Vagina (tissue), 2 donors: Measurements from ENCODE around the gene FCHO2. TPM values are rescaled to one million over a fixed set of nuclear protein-coding genes. Genes with fewer than 3 reads are reported as not detected.
A peak's percentile ranks its signal among the peaks of the same experiment; 100 is the strongest.

ENCODE experiments used
- DNase-seq, 2 donors: peaks; one replicate each; pipeline ENCODE4 v3.0.0-alpha.2; 2017; ENCODE audit errors: extremely low spot score in 2 of 2
- H3K27ac ChIP-seq: fragments of 200-600 bp; sonication (generic); one replicate; pipeline ENCODE4 v1.5.1; 2019
- H3K27me3 ChIP-seq: fragments of 200-600 bp; sonication (generic); one replicate; pipeline ENCODE4 v1.5.1; 2019
- H3K36me3 ChIP-seq, 2 donors: fragments of 200-600 bp; sonication (generic); one replicate each; pipeline ENCODE4 v1.5.1; 2017 to 2019
- H3K4me1 ChIP-seq: fragments of 200-600 bp; sonication (generic); one replicate; pipeline ENCODE4 v1.5.1; 2019
- H3K4me3 ChIP-seq, 2 donors: fragments of 200-600 bp; sonication (generic); 1 replicate in 1 of 2; 2 replicates in 1 of 2; pipeline ENCODE4 v1.5.1; 2016 to 2019
- H3K9me3 ChIP-seq: fragments of 200-600 bp; sonication (generic); one replicate; pipeline ENCODE4 v1.5.1; 2019
- POLR2A ChIP-seq, 2 donors: fragments of 450-650 bp; IDR thresholded peaks; one replicate each; pipeline ENCODE4 v1.6.1; 2017; ENCODE audit warnings: antibody characterized with exemption in 2 of 2, mild to moderate bottlenecking in 2 of 2, moderate library complexity in 2 of 2
- POLR2AphosphoS5 ChIP-seq, 2 donors: sonication (generic); formaldehyde crosslinking; IDR thresholded peaks; one replicate each; pipeline ENCODE4 v1.9.0; 2017; ENCODE audit warnings: antibody characterized with exemption in 2 of 2, mild to moderate bottlenecking in 2 of 2, low read depth in 1 of 2; ENCODE audit not compliant: insufficient read depth in 1 of 2
- intact Hi-C: fragments of 100-400 bp; cut with DNase I; formaldehyde crosslinking; loops from one replicate; pipeline ENCODE4 v1.15.1; 2023
- total RNA-seq: library from RNA; depleted of rRNA; stranded (reverse); fragments of >200 nt; gene quantifications from one replicate; pipeline ENCODE4 v1.2.3, GENCODE V29; 2016
- TF ChIP-seq, protein P1 (sequence below), 3 experiments: fragments of 450-650 bp in 2 of 3; fragments of 200-600 bp in 1 of 3; sonication (generic) in 1 of 3; IDR thresholded peaks; one replicate each; pipeline ENCODE4 v1.5.1; 2017 to 2019; ENCODE audit warnings: antibody characterized with exemption in 3 of 3, mild to moderate bottlenecking in 2 of 3, moderate library complexity in 2 of 3

Gene FCHO2
- total RNA-seq, 1 donor from 2014 or later = 32.9 TPM

DNA sequence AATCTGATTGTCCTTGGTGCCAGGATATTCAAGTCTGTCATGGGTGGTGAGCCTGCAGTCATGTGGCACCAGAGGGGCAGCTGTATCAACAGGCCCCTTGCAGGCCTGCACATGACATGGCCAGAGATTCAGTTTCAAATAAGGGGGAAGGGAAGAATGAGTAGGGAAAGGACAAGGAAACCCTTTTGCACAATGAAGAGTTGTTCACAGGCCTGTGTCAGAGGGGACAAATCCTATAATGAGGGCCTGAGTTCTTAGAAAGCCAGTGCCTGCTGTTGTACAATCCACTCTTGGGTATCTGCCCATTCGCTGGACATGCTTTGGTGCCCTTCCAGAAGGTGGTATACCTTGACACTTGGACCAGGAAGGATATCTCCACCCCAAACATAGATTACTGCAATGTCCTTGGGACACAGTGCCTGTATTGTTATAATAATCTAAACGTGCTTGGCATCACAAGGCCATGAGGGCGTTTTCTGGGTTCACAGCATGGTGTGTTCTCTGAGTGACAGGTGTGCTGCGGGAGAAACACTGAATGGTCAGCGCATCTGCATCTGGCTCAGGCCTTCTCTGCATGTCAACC, 162.6 kb downstream of the FCHO2 start:
- no peak for DNase-seq
- TF ChIP-seq POLR2AphosphoS5 (IDR thresholded peaks at IDR 0.05; ENCODE audit: insufficient read depth in 1 of 2, low read depth in 1 of 2) (no peak), POLR2A (IDR thresholded peaks at IDR 0.05) (no peak)
- TF ChIP-seq, protein P1, sequence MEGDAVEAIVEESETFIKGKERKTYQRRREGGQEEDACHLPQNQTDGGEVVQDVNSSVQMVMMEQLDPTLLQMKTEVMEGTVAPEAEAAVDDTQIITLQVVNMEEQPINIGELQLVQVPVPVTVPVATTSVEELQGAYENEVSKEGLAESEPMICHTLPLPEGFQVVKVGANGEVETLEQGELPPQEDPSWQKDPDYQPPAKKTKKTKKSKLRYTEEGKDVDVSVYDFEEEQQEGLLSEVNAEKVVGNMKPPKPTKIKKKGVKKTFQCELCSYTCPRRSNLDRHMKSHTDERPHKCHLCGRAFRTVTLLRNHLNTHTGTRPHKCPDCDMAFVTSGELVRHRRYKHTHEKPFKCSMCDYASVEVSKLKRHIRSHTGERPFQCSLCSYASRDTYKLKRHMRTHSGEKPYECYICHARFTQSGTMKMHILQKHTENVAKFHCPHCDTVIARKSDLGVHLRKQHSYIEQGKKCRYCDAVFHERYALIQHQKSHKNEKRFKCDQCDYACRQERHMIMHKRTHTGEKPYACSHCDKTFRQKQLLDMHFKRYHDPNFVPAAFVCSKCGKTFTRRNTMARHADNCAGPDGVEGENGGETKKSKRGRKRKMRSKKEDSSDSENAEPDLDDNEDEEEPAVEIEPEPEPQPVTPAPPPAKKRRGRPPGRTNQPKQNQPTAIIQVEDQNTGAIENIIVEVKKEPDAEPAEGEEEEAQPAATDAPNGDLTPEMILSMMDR (IDR thresholded peaks at IDR 0.05) = no peak
- H3K9me3 ChIP-seq = no peaks in the 10 kb centered on the region
- no peaks in the 10 kb centered on the region for H3K36me3 ChIP-seq
- H3K27ac ChIP-seq = no peak overlapping the region
- no peak overlapping the region for H3K4me3 ChIP-seq
- no peaks in the 10 kb centered on the region for H3K27me3 ChIP-seq
- intact Hi-C loops = no loop called here
- peaks cover 10% of the 10 kb centered on the region for H3K4me1 ChIP-seq

DNA sequence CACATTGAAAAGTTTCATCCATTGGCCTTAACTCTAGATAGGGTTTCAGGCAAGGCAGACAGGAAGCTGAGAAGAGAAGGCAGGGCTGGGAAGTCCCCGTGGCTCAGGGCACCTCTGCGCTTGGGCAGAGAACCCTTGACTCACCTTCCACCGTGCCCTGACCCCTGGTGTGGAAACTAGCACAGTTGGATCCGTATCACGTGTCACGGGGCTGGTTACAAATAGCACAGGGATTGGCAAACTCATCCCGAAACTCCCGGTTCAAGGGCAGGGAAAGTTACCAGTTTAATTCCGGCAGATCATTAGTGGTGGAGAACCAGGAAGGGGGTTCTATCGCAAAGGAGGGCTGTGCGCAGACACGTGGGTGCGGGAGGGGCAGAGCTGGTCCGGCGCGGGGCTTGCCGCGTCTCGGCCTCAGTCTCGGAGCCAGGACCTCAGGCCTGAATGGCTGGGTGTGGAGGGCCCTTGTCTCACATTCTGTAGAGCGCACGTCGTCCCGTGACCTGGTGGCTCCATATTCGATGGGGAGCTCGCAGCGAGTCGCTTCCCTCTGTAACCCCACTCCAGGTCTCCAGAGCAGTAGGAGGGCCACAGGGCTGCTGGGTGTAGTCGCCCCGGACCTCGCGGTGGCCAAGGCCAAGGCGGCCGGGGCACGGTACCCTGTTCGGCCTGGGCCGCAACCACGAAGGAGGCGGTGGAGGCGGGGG, 163.8 kb downstream of the FCHO2 start:
- intact Hi-C loops = no loop called here
- Histone ChIP-seq H3K27ac (no peak overlapping the region), H3K4me1 (peaks cover 10% of the 10 kb centered on the region), H3K4me3 (peak overlapping the region; percentile 40 to 52), H3K9me3 (no peaks in the 10 kb centered on the region), H3K36me3 (no peaks in the 10 kb centered on the region), H3K27me3 (no peaks in the 10 kb centered on the region)
- no peak for TF ChIP-seq POLR2A (IDR thresholded peaks at IDR 0.05)
- TF ChIP-seq, protein P1 (IDR thresholded peaks at IDR 0.05) = no peak
- no peak for TF ChIP-seq POLR2AphosphoS5 (IDR thresholded peaks at IDR 0.05; ENCODE audit: insufficient read depth in 1 of 2, low read depth in 1 of 2)
- no peak for DNase-seq

DNA sequence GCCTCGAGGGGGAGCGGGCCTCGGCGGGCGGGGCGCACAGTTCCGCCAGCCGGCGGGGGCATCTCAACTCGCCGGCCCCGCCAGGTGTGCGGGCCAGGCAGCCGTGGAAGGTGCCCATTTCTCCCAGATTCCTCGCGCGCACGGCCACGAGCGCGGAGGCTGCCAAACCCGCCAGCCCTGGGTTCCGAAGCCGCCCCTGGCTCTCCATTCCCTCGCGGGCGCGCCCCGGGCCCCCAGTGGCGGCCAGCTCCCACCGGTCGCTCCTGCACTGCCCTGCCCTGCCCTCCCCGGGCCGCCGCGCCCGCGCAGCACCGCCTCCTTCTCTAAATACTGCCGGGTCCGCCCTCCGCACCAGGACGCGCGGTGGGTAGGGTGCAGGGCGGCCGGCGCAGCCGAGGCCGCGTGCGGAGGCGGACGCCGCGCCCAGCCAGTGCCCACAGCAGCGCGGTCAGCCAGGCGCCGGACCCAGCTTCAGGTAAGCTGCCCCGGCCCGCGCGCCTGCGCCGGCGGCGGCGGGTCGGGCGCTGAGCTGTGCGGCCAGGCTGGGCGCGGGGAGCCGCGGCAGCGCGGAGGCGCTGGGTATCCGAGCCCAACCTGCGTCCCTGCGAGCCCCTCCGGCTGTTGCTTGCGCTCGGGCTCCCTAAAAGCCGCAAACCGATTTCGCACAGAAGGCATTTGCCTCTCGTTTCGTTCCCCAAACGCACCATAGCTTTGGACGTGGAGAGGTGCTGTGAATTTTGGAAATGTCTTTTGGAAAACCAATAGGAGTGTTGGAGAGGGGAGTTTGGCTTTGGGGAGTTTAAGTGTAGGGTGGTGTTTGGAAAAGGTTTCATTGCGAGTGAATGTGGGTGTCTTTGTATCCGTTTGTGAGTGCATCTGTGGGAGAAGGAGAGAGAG, 164.6 kb downstream of the FCHO2 start, which contains the start of gene TMEM171:
TSS of gene TMEM171 (plus strand) at position 354 of the 897 bp plus-strand sequence. CDS start 2,799 bp downstream, outside the sequence.
- TF ChIP-seq POLR2A (IDR thresholded peaks at IDR 0.05) (no peak), POLR2AphosphoS5 (IDR thresholded peaks at IDR 0.05; ENCODE audit: insufficient read depth in 1 of 2, low read depth in 1 of 2) (no peak)
- TF ChIP-seq, protein P1 (IDR thresholded peaks at IDR 0.05) = no peak
- Histone ChIP-seq H3K27me3 (no peaks in the 10 kb centered on the region), H3K9me3 (no peaks in the 10 kb centered on the region), H3K4me1 (peaks cover 10% of the 10 kb centered on the region), H3K4me3 (peak within 1 kb of the TSS; percentile 40 to 52), H3K36me3 (no peaks in the 10 kb centered on the region), H3K27ac (no peak within 1 kb of the TSS)
- intact Hi-C loops = no loop called here
- no peak for DNase-seq

DNA sequence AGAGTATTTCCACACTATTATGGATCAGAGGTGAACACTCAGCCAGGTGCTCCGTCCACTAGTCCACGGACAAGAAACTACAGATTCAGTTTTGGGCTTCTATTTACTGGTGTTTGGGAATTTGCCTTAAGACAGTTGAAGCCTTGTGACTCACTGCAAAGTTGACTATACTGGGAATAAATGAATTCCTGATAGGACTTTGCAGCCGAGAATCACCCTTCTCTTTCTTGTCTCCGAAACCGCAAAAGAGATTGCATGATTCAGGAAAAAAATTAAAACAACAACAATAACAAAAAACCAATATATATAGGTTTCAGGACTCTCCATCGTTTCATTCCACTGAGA, 165.2 kb downstream of the FCHO2 start:
- H3K9me3 ChIP-seq = no peaks in the 10 kb centered on the region
- peak overlapping the region in 1 of 2 donors; percentile 52 for H3K4me3 ChIP-seq
- peaks cover 10% of the 10 kb centered on the region for H3K4me1 ChIP-seq
- H3K36me3 ChIP-seq = no peaks in the 10 kb centered on the region
- no peak for DNase-seq
- no peak for TF ChIP-seq POLR2A (IDR thresholded peaks at IDR 0.05)
- no peak for TF ChIP-seq POLR2AphosphoS5 (IDR thresholded peaks at IDR 0.05; ENCODE audit: insufficient read depth in 1 of 2, low read depth in 1 of 2)
- TF ChIP-seq, protein P1 (IDR thresholded peaks at IDR 0.05) = no peak
- H3K27me3 ChIP-seq = no peaks in the 10 kb centered on the region
- intact Hi-C loops = no loop called here
- no peak overlapping the region for H3K27ac ChIP-seq
